Astrocyte (in vitro differentiated cells and primary cell): Measurements from ENCODE around the gene RAD17.
"Not testable (repeated sequence)": the region's sequence is repeated elsewhere in the genome, so short reads cannot be mapped to it uniquely, and the experiment has no call there.

Source experiments
- EZH2 ChIP-seq: IDR thresholded peaks from 2 replicates; pipeline ENCODE4 v1.6.1; 2012; ENCODE audit warnings: mild to moderate bottlenecking, low read length, inconsistent platforms; ENCODE audit not compliant: insufficient read depth
- TF ChIP-seq, protein P1 (sequence below): IDR thresholded peaks from 2 replicates; pipeline ENCODE4 v1.5.1; 2011; ENCODE audit warnings: low read depth, mild to moderate bottlenecking, inconsistent platforms, low read length, moderate library complexity; ENCODE audit not compliant: insufficient read depth

DNA sequence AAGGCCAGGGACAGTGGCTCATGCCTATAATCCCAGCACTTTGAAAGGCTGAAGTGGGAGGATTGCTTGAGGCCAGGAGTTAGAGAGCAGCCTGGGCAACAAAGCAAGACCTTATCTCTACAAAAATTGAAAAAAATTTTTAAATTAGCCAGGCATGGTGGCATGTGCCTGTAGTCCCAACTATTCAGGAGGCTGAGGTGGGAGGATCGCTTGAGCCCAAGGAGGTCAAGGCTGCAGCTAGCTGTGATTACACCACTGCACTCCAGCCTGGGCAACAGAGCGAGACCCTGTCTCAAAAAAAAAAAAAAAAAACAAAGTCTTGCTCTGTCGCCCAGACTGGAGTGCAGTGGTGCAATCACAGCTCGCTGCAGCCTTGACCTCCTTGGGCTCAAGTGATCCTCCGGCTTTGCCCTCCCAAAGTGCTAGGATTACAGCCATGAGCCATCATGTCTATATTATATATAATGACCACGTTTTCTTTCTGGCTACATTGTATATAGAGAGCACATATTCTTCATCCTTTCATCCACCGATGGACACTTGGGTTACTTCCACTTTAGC is 85.9 kb downstream of the RAD17 start:
- TF ChIP-seq, protein P1, sequence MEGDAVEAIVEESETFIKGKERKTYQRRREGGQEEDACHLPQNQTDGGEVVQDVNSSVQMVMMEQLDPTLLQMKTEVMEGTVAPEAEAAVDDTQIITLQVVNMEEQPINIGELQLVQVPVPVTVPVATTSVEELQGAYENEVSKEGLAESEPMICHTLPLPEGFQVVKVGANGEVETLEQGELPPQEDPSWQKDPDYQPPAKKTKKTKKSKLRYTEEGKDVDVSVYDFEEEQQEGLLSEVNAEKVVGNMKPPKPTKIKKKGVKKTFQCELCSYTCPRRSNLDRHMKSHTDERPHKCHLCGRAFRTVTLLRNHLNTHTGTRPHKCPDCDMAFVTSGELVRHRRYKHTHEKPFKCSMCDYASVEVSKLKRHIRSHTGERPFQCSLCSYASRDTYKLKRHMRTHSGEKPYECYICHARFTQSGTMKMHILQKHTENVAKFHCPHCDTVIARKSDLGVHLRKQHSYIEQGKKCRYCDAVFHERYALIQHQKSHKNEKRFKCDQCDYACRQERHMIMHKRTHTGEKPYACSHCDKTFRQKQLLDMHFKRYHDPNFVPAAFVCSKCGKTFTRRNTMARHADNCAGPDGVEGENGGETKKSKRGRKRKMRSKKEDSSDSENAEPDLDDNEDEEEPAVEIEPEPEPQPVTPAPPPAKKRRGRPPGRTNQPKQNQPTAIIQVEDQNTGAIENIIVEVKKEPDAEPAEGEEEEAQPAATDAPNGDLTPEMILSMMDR: not testable (repeated sequence)
- not testable (repeated sequence) for TF ChIP-seq EZH2
